Thyroid gland (tissue), 4 donors: ENCODE results near the gene NOTCH2.

Experiments
- POLR2A ChIP-seq, 2 donors: fragments of 450-650 bp; IDR thresholded peaks; one replicate each; pipeline ENCODE4 v1.6.1; 2017; ENCODE audit warnings: antibody characterized with exemption in 2 of 2, mild to moderate bottlenecking in 2 of 2, moderate library complexity in 1 of 2
- TF ChIP-seq, protein P1 (sequence below), 6 experiments: fragments of 200-600 bp in 3 of 6; fragments of 450-650 bp in 3 of 6; sonication (generic) in 3 of 6; IDR thresholded peaks; one replicate each; pipeline ENCODE4 v1.5.1; 2016 to 2019; ENCODE audit warnings: antibody characterized with exemption in 6 of 6, mild to moderate bottlenecking in 2 of 6, inconsistent platforms in 1 of 6, moderate library complexity in 1 of 6

GRCh38 chr1:119935373-119935772 lies 134.1 kb downstream of the NOTCH2 start:
- TF ChIP-seq, protein P1, sequence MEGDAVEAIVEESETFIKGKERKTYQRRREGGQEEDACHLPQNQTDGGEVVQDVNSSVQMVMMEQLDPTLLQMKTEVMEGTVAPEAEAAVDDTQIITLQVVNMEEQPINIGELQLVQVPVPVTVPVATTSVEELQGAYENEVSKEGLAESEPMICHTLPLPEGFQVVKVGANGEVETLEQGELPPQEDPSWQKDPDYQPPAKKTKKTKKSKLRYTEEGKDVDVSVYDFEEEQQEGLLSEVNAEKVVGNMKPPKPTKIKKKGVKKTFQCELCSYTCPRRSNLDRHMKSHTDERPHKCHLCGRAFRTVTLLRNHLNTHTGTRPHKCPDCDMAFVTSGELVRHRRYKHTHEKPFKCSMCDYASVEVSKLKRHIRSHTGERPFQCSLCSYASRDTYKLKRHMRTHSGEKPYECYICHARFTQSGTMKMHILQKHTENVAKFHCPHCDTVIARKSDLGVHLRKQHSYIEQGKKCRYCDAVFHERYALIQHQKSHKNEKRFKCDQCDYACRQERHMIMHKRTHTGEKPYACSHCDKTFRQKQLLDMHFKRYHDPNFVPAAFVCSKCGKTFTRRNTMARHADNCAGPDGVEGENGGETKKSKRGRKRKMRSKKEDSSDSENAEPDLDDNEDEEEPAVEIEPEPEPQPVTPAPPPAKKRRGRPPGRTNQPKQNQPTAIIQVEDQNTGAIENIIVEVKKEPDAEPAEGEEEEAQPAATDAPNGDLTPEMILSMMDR (IDR thresholded peaks at IDR 0.05): no peak
- TF ChIP-seq POLR2A (IDR thresholded peaks at IDR 0.05): no peak
